Astrocyte (in vitro differentiated cells and primary cell): Measurements from ENCODE around the gene ATXN2L.

Experiments
- CTCF ChIP-seq: IDR thresholded peaks from 2 replicates; pipeline ENCODE4 v1.5.1; 2011; ENCODE audit warnings: low read depth, mild to moderate bottlenecking, inconsistent platforms, low read length, moderate library complexity; ENCODE audit not compliant: insufficient read depth
- EZH2 ChIP-seq: IDR thresholded peaks from 2 replicates; pipeline ENCODE4 v1.6.1; 2012; ENCODE audit warnings: mild to moderate bottlenecking, low read length, inconsistent platforms; ENCODE audit not compliant: insufficient read depth

- no peak for TF ChIP-seq CTCF
- no peak for TF ChIP-seq EZH2
Observed at GRCh38 chr16:28877655-28878000, 54.8 kb downstream of the ATXN2L start.
